Esophagus mucosa (tissue), 1 donor: ENCODE data around the gene AADACL3. TPM values are rescaled to one million over a fixed set of nuclear protein-coding genes. Genes with fewer than 3 reads are reported as not detected.

Experiments
- ATAC-seq: fragments of 200-7000 bp; cut with Tn5 transposase; one replicate; pipeline ENCODE4 v1.9.1; 2020
- total RNA-seq: library from RNA; stranded (reverse); gene quantifications from one replicate; pipeline ENCODE4 v1.2.4, GENCODE V29; 2023
- donor health status: DM: yes; HTN: yes; CAD: no.

AADACL3 gene
- total RNA-seq, 1 donor from 2014 or later: not detected

- no peak for ATAC-seq
These were observed 54.7 kb downstream of the AADACL3 start for GRCh38 chr1:12770620-12771019.

GRCh38 chr1:12771186-12771585, 55.3 kb downstream of the AADACL3 start:
- ATAC-seq: no peak

GRCh38 chr1:12772520-12772919, 56.6 kb downstream of the AADACL3 start:
- ATAC-seq: no peak

- no peak for ATAC-seq
These were observed 57.5 kb downstream of the AADACL3 start, which contains the start of gene PRAMEF12 for GRCh38 chr1:12773438-12773837. TSS of gene PRAMEF12 (plus strand) at chr1:12773738. CDS start at chr1:12774868, 1,130 bp downstream.

- ATAC-seq: no peak
These were observed 59.0 kb downstream of the AADACL3 start for GRCh38 chr1:12774801-12775345.

- ATAC-seq: no peak
These were observed 59.5 kb downstream of the AADACL3 start for GRCh38 chr1:12775443-12775842.

GRCh38 chr1:12776801-12777557, 61.1 kb downstream of the AADACL3 start:
- no peak for ATAC-seq

Other genes with a start within 250 kb of the AADACL3 start
- 116 TPM for gene DHRS3, start 97.9 kb upstream of the AADACL3 start, total RNA-seq
- gene AADACL4, start 72.0 kb upstream of the AADACL3 start, total RNA-seq: not detected
- not detected for gene CFAP107, start 30.1 kb downstream of the AADACL3 start, total RNA-seq
- not detected for gene PRAMEF12, start 57.6 kb downstream of the AADACL3 start, total RNA-seq
- not detected for gene PRAMEF1, start 75.3 kb downstream of the AADACL3 start, total RNA-seq
- not detected for gene PRAMEF11, start 115.3 kb downstream of the AADACL3 start, total RNA-seq
- not detected for gene HNRNPCL1, start 132.6 kb downstream of the AADACL3 start, total RNA-seq
- not detected for gene PRAMEF2, start 141.0 kb downstream of the AADACL3 start, total RNA-seq
- gene PRAMEF4, start 170.1 kb downstream of the AADACL3 start, total RNA-seq: not detected
- gene PRAMEF10, start 182.2 kb downstream of the AADACL3 start, total RNA-seq: not detected
- gene PRAMEF7, start 200.5 kb downstream of the AADACL3 start, total RNA-seq: not detected
- not detected for gene PRAMEF6, start 231.5 kb downstream of the AADACL3 start, total RNA-seq